ENCODE measurements around the gene CFAP410.

CFAP410 gene

DNA sequence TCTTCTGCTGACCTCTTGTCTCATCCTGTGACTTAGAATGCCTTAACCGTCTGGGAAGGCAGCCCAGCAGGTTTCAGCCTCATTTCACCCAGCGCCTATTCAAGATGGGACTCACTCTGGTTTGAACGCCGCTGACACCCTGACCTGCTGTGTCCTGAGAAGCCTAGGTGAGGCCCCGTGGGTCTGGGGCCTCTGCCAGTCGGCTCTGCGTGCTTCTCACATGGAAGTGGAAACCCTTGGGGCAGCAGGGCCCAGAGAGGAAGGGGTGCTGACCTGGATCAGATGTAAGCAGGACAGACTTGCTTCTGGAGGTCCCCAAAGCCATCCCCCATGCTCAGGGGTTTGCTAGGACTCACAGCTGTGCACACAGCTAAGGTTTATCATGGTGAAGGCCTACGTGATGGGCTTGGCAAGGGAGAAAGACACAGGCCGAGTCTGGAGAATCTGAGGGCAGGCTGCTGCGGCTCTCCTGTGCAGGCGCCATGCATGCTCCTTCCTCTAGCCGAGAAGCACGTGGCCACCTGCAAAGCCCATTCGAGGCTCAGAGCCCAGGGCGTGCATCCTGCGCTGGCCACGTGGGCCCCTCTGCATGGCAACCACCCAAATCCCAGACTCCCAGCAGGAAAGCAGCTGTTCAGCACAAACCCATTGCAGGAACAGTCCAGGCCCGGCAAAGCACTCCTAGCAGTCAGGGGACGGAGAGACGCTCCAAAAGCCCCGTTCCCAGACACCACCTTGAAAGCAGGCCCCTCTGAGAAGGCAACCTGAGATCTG, 18.1 kb upstream of the CFAP410 start:
- DNase-seq (ENCODE audit: low spot score) = no peak
- TF ChIP-seq, protein P1, sequence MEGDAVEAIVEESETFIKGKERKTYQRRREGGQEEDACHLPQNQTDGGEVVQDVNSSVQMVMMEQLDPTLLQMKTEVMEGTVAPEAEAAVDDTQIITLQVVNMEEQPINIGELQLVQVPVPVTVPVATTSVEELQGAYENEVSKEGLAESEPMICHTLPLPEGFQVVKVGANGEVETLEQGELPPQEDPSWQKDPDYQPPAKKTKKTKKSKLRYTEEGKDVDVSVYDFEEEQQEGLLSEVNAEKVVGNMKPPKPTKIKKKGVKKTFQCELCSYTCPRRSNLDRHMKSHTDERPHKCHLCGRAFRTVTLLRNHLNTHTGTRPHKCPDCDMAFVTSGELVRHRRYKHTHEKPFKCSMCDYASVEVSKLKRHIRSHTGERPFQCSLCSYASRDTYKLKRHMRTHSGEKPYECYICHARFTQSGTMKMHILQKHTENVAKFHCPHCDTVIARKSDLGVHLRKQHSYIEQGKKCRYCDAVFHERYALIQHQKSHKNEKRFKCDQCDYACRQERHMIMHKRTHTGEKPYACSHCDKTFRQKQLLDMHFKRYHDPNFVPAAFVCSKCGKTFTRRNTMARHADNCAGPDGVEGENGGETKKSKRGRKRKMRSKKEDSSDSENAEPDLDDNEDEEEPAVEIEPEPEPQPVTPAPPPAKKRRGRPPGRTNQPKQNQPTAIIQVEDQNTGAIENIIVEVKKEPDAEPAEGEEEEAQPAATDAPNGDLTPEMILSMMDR (IDR thresholded peaks at IDR 0.05; ENCODE audit: extremely low read depth, insufficient read depth, missing control alignments) = no peak
- in situ Hi-C loops (cut with MboI; ENCODE audit: low pct_unique_long_range_greater_than_20kb, low sequenced_read_pairs, unreplicated experiment) = no loop called here

DNA sequence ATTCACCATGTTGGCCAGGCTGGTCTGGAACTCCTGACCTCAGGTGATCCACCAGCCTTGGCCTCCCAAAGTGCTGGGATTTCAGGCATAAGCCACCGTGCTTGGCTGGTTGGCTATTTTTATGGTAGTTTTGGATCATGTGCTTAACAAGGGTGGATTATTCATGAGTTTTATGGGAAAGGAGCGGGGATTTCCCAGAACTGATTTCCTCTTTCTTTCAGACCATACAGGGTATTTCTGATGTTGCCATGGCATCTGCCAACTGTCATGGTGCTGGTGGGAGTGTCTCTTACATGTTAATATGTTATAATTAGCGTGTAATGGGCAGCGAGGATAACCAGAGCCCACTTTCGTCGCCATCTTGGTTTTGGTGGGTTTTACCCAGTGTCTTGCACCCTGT, 17.4 kb upstream of the CFAP410 start:
- TF ChIP-seq, protein P1 (IDR thresholded peaks at IDR 0.05; ENCODE audit: extremely low read depth, insufficient read depth, missing control alignments) = no peak
- in situ Hi-C loops (cut with MboI; ENCODE audit: low pct_unique_long_range_greater_than_20kb, low sequenced_read_pairs, unreplicated experiment) = no loop called here
- no peak for DNase-seq (ENCODE audit: low spot score)

DNA sequence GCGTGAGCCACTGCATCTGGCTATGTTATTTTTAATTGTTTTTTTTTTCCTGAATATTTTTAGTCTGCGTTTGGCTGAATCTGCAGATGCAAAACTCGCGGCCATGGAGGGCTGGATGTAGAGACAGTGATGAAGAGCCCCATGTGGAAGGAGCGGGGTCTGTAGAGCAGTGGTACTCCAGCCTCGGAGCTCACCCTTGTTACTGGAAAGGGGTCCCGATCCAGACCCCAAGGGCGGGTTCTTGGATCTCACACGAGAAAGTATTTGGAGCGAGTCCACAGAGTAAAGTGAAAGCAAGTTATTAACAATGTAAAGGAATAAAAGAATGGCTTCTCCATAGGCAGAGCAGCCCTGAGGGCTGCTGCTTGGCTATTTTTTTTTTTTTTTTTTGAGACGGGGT, 17.0 kb upstream of the CFAP410 start:
- TF ChIP-seq, protein P1 (IDR thresholded peaks at IDR 0.05; ENCODE audit: extremely low read depth, insufficient read depth, missing control alignments) = no peak
- in situ Hi-C loops (cut with MboI; ENCODE audit: low pct_unique_long_range_greater_than_20kb, low sequenced_read_pairs, unreplicated experiment) = no loop called here
- DNase-seq (ENCODE audit: low spot score) = no peak

DNA sequence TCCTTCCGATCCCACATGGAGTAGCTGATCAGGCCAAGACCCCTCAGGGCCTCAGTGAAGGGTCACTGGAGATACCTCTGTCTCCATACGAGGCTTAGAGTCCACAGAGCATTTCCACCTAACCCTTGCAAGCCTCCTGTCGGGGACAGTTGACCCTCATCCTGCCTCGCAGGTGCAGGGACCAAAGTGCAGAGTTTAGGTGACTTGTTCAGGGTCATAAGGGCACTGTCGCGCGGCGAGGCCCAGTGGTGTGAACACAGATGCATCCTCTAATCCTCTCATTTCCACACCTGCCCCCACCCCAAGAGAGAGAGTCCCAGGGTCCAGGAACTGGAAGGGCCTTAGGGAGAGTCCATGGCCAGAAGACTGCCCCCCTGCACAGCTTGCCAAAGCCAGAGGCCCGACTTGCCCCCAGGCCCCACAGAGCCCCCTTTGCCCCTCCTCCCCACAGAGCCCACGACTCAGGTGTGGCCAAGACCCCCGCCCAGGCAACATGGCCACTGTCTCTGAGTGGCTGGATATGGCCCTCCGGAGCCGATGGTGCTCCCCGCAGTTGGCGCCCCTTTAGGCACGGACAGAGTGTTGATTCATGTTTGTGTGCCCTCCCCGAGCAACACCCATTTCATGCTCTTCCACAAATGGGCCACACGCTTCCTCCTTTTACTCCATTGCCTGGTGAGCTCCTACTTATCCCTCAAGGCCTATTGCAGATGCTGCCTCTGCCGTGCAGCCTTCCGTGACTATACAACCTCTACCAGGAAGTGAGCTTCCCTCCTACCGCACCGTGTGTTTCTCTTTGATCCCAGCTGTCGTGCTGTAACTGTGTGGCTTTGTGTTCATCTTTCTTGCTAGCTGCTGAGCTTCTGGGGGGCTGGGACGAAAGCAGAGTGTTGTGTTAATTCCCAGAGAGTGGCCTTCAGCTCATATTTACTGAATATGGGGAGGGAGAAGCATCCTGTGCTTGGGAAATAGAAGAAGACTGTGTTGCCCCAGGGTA, 15.9 kb upstream of the CFAP410 start:
- DNase-seq (ENCODE audit: low spot score) = no peak
- TF ChIP-seq, protein P1 (IDR thresholded peaks at IDR 0.05; ENCODE audit: extremely low read depth, insufficient read depth, missing control alignments) = no peak
- in situ Hi-C loops (cut with MboI; ENCODE audit: low pct_unique_long_range_greater_than_20kb, low sequenced_read_pairs, unreplicated experiment) = no loop called here

DNA sequence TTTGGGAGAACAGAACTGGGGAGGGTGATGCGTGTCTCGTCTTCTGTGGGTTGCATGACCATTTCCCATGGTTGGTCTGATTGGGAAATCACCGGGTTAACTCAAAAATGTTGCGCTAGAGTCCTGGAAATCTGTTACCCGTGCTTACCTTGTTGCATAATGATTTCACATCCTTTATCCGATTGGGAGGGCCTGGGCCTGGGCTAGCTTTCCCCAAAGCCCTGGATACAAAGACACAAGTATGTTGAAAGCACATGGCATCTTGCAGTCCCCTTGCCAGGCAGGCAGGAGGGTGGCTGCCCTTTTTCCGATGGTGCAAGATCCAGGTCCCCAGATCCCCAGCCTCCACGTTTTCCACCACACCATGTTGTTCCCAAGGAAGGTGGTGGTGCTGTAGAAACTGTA, 14.8 kb upstream of the CFAP410 start:
- in situ Hi-C loops (cut with MboI; ENCODE audit: low pct_unique_long_range_greater_than_20kb, low sequenced_read_pairs, unreplicated experiment) = no loop called here
- no peak for DNase-seq (ENCODE audit: low spot score)
- TF ChIP-seq, protein P1 (IDR thresholded peaks at IDR 0.05; ENCODE audit: extremely low read depth, insufficient read depth, missing control alignments) = no peak

DNA sequence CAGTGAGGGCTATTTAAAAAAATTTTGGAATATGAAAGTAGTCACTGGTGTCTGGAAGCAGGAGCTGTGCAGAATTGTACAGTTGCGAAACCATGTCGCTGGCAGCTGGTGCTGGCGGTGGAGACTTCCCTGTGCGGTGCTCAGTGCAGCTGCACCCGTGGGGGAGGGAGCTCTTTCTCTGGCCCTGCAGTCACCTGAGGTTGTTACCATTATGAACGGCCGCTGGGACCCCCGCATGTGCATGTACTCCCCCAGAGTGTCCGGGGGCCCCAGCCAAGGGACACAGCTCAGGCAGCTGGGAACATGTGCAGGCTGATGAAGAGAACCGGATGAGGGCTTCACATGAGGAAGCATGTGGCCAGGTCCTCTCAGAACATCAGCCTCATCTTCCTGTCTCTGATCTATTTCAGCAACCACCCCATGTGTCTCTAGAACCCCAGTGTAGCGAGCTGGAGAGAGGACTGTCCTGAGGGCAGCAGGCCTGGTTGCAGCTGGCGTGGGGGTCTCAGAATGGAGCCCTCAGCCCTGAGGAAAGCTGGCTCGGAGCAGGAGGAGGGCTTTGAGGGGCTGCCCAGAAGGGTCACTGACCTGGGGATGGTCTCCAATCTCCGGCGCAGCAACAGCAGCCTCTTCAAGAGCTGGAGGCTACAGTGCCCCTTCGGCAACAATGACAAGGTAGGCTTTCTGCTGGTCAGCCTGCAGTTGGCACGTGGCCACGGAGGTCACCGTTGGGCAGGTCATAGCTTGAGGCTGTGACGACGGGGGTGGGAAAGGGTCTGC, 14.2 kb upstream of the CFAP410 start, which contains the start of gene TRPM2:
Gene TRPM2 (plus strand): TSS at position 431 of the 780 bp plus-strand sequence. CDS start 80 bp downstream, at position 511.
- in situ Hi-C loops (cut with MboI; ENCODE audit: low pct_unique_long_range_greater_than_20kb, low sequenced_read_pairs, unreplicated experiment) = no loop called here
- TF ChIP-seq, protein P1 (IDR thresholded peaks at IDR 0.05; ENCODE audit: extremely low read depth, insufficient read depth, missing control alignments) = no peak
- no peak for DNase-seq (ENCODE audit: low spot score)

All from GM13977 (cell line).